NCI-H748 treated with DMSO at 0.1 percent for 48 hours (cell line): ENCODE data around the gene ACTL10.

Experiments used
- DNase-seq: peaks from one replicate; lab custom pipeline; 2025; lab: John Stamatoyannopoulos, UW

The ACTL10 gene

DNA sequence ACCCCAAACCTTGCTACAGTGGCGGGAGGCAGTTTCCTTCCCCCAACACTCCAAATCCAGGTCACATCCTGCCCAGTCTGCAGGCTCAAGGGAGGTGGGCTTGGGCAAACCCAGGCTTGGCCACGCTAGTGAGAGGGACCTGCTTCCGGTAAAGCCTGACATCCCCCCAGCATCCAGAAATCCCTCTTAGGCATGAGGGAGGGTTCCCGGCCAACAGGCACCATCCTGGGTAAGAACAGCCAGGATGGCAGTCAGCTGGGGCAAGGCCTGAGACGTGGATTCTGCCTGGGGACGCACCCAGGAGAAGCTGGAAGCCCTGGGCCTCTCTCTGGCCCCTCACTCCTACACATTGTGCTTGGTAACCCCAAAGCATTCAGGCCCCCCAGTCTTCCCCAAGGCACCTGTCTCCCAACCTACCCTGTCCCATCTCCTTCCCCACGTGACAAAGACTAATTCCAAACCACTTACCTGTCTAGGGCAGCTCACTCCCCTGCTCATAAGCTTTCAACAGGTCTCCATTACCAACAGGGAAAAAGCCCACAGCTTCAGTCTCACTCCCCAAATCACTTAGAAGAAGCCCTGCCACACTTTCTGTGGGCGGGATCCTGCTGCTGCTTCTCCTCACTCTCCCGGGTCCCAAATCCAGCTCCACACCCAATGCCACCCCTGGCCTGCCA is 2.5 kb upstream of the ACTL10 start:
- no peak for DNase-seq

DNA sequence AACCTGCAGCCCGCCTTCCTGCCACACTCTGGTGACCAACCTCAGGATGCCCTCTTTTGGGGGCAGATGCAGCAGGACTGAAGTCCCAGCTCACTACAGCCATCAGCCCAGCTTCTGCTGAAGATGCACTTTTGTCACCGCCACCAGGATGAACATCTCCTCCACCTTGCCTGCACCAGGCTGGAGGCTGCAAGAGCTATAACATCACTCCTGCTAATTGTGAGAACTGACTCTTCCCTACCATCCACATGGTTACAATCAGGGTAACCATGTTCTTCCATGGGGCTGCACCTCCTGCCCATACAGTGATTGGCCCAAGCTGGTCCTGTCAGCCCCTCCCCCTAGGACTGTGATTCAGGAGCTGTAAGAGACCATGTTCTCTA is 2.0 kb upstream of the ACTL10 start:
- DNase-seq: no peak

DNA sequence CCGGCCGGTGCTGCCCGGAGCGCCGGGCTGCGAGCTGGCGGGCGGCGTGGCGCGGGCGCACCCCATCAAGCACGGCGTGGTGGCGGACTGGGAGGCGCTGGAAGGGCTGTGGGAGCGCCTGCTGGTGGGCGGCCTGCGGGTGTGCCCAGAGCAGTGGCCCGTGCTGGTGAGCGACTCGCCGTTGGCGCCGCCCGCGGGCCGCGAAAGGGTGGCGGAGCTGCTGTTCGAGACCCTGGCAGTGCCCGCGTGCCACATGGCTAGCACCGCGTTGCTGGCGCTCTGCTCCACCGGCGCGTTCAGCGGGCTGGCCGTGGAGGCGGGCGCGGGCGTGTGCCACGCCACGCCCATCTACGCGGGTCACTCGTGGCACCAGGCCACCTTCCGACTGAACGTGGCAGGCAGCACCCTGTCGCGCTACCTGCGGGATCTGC is 517 bp downstream of the ACTL10 start:
- DNase-seq: no peak

DNA sequence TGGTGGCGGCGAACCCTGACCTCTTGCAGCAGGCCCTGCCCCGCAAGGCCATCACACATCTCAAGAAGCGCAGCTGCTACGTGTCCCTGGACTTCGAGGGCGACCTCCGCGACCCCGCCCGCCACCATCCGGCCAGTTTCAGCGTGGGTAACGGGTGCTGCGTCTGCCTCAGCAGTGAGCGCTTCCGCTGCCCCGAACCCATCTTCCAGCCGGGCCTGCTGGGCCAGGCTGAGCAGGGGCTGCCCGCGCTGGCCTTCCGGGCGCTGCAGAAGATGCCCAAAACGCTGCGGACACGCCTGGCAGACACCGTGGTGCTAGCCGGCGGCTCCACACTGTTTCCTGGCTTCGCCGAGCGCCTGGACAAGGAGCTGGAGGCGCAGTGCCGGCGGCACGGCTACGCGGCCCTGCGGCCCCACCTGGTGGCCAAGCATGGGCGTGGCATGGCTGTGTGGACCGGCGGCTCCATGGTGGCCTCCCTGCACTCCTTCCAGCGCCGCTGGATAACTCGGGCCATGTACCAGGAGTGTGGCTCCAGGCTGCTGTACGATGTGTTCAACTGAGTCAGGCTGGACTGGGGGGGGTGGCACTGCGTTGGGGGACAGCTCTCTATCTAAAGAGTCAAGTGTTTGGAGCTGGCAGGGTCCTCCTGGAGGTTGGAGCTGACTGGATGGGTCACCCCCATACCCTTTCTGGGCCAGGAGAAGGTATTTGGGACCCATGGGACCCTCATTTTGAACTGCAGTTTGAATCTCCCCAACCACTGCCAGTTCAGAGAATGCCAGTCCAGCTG is 1.1 kb downstream of the ACTL10 start:
- peak; percentile 50 for DNase-seq

DNA sequence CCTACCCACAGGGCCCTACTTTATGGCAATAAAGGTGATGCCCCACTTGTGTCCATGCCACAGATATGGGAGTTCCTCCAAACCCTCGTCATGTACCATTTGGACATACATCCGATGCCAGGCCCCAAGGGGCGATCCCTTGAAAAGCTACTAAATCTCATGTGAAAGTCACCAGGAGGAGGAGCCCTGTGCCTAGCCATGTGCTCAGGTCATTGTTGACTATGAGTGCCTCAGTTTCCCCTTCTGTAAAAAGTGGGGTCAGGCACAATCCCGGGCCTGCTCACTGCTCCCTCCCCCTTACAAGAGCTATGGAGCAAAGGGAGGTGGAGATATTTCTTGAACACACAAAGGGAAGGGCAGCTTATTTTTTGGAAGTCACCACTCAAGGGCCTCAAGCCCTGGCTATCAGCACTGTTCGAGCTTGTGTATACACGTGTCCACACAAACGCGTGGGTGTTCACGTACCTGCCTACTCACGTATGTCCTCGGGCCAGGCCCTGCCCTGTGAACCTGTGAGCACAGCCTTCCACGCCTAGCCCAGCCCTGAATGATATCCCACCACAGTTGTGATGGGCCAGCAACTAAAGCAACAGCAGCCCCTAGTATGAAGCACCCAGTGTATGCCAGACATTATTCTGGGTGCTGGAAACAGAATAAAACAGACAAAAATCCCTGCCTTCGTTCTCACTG is 1.9 kb downstream of the ACTL10 start:
- DNase-seq: no peak

DNA sequence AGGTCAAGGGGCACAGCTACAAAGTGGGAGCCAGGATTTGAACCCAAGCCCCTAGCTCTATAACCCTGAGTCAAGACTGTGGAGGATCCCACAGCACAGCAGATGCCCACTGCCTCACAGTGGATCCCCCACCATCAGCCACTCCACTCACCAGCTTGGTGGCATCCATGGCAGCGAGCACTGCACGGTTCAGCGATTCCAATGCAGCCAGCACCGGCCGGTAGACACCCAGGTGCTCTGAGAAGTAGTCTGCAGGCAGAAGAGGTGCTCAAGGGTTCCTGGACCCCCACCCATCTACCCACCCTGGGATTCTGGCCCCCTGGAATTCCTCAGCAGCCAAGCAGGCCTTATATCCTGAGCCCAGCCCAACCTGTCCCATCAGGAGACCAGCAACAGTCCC is 2.5 kb downstream of the ACTL10 start:
- DNase-seq: no peak

DNA sequence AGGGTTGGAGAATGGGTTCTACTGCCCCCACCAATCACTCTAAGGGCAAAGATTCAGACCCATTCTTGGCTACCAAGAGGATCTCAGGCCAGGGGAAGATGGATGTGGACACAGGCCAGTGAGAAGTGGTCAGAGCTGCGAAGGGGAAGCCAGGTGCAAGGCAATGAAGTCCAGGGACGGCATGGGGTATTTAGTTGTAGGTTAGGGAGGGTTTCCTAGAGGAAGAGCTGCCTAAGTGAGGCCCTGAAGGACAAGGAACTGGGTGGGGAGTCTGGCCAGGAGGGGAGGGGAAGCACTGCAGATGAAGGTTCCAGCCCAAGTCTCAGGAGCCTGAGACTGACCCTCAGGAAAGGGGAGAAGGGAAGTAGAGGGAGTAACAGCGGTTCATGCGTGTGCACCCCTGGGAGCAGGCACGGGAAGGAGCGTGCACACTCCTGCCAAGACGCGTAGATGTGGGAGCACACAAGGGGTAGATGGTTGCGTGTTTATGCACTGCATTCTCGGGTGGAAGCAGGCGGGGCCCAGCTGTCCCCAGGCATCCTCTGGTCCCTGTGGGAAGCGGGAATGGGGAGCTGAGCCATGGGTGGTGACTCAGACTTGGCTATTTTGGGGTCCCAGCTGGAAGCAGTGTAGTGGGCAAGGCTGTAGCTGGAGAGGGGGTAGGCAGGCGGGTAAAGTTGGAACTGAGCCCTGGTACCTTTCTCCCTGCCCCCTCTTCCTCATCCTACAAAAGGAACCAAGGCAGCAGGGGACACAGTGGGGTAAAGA is 3.3 kb downstream of the ACTL10 start:
- DNase-seq: no peak

DNA sequence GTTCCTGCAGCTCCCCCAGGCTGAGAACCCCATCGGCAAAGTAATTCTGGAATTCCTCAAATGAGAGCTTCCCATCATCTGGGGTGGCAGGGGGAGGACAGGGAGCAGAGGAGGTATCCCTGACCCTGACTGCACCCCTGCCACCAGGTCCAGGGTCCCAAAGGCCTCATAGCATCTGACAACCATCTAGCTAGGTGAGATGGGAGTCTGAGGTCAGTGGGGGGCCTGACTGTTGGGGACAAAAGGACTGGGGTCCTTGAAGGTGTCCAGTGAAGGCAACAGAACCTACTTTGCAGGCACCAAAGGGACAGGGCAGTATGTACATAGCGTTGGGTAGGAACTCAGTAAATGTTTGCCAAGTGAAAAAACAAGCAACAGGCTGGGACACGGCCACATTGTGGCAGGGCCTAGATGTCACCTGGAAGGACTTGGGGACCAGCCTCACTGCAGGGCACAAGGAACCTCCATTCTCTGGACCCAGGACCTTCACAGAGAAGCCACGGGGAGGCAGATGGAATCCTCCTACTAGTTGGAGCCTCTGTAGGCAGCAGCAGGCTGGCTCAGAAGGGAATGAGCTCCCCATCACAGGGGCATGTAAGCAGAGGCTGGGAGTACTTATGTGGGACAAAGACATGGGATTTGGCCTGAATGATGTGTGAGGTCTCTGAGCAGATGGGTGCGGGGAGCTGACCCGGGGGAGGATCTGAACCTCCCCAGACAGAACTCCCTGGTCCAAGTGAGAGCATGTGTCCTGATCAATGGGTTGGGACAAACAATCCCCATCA is 4.2 kb downstream of the ACTL10 start:
- DNase-seq: no peak

DNA sequence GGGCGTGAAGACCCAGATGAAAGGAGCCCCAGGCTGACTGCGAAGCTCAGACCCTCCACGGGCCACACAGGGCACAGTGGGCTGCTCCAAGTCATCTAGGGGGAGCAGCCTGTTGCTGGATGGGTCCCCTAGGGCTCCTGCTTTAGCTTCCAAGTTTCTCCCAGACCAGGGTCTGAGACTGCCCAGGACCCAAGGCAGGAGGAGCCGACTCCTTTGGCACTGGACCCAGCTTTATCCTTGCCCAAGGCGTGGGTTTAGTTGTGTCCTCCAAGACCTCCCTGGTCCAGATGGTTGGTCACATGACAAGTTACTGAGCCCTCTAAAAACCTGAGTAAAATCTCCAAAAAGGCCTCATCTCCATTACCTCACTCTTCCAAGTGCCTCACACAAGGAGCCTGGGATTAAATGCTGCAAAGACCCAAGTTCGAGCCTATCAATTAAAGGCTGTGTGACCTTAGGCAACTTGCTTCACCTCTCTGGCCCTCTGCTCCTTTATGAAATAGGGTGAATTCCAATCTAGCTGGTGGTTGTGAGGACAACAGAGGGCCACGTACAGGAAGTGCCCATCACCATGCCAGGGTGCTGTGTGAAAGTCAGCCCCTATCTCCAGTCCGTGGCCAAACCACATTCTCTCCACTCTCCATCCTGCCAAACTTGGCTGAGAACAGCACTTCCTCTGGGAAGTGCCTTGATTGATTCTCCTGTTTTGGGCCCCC is 5.0 kb downstream of the ACTL10 start:
- DNase-seq: no peak

DNA sequence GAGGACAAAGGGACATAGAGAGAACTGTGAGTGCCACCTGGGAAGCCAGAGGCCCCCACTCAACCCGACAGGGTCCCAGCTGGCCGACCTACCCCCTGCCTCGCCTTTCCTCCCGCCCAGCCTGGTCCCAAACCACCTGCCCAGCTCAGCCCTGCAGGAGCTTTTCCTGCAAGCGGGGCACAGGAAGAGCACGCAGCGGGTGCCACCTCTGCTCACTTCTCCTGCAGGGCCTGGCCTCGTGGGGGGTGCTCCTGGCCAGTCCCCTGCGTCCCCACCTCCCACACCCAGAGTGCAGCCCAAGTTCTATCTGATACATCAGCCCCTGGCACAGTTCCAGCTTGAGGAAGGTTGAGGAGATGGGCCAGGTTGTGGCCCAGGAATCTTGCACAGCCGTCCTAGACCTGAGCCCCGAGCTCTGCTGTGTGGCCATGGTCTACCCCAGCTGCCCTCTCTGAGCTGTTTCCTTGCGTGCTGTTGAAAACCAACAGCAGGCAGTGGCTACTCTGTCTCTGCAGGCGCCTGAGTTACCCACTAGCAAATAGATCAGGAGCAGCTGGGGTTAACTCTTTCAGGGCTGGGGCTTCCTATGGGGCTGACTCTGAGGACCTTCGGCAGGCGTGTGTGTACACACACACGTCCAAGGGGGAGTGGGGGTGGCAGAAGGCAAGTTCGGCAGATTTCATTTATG is 5.8 kb downstream of the ACTL10 start:
- DNase-seq: no peak

DNA sequence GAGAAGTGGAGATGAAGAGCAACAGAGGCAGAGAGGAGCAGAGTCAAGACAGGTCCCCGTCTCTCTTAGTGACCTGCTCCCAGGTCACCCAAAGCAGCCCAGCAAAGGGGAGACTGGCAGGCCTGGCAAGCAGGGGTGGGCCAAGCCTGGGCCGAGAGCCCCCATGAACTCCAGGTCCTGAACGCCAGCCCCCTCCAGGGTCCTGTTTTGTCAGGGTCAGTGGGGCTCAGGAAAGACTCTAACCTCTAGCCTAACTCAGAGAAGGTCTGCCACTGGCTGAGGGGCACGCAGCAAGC is 6.3 kb downstream of the ACTL10 start:
- no peak for DNase-seq

DNA sequence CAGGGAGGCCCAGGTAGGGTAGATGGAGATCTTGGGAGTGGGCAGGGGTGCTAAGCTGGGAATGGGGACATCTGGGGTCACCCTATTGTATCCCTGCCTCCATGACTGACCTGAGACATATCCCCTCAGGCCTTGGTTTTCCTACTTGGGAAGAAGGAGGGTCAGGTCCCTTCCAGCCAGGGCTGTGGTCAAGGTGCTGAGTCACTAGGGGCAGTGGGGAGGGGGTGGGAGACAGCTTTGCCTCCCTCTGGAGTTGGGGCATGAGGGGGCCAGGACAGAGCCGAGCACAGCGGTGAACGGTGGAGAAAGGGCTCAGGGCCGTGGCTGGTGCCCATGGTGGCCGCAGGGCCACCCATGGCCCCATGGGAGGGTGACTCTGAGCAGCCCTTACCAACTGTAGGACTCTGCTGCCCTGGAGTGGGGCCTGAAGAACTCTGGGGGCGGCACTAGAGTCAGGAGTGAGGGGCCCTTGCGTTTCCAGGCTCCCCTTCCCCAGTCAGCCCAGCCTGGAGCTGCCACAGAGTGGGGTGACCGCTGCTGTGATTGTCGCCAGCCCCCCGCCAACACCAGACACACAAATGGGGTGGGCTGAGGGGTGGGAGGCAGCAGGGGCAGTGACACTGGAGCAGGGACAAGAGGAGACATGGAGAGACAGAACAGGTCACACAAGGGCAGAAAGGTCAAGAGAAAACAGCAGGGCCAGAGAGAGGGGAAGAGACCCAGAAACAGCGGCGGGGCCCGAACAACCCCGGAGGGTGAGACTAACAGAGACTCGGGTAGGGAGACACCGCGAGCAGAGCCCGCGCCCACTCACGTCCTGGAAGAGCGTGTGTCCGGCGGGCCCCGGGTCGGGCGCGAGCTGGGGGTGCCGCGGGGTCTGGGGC is 6.9 kb downstream of the ACTL10 start:
- no peak for DNase-seq

DNA sequence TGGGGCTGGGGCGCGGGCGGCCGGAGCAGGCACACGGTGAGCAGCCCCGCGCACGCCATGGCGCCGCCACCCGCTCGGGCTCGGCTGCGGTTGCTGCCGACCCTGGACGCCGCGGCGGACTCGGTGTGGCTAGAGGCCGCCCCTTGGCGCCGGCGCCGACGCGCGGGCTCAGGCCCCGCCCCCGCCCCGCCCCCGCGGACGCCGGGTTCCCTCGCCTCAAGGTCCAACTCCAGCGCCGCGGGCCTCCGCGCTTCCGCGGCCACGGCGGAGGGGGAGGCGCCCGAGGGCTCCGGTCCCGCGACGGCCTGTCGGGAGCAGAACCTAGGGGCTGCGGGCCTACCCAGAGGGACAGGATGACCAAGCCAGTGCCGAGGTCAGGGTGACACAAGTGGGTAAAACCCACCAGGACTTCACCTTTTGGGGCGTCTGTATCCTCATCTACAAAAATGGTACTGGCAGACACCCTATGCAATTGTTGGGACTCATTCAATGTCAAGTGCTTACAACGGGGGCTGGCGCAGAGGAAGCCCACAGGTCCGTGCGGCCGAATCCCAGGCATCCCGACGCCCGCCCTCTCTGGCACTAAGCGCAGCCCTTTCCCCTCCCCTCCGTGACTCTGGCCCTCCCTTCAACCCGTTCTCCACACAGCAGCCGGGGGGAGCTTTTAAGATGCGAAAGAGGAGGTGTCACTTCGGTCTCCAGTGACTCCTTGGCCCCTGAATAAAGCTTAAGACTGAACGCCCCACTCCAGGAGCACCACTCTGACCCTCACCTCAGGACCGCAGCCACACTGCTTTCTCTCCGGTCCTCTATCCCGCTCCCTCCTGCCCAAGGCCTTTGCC is 7.8 kb downstream of the ACTL10 start, which contains the start of gene NECAB3:
Gene NECAB3, minus strand, starts transcription at position 135 of the 842 bp plus-strand sequence. Its CDS starts 76 bp downstream, at position 59.
- peak; percentile 34 for DNase-seq

DNA sequence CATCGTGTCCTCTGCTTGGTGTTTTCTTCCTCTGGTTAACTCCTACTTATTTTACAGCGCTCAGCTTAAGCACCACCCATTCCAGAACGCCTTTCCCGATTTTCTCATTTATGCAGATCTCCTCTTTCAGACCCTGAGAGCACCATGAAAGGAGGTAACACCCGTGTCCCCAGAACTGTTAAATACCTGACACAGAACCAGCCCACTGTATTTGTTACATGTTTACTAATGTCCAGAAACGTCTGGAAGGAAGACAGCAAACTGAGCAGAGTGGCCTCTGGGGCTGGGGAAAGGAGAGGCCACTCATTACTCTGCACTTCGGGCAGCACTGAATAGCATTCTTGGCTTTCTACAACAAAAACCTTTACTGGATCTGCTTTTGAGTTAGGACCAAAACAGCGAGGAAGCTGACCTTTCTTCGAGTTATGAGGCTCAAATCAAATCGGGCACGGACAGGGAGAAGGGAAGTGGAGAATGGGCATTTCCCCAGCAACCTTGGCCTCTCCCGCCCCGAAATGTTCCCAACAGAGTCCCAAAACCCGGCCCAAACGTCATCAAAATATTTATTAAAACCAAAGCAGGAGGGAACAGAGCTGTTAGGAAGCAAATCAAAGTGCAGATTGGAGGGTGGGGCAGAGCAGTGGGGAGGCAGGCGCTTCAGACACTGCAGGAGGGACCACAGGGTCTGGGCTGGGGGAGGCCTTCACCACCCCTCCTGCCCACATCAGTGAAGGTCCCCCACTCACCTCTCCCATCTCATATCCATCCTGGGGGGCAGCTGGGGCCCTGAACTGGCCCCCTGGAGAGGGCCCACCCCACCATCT is 8.6 kb downstream of the ACTL10 start:
- DNase-seq: no peak

DNA sequence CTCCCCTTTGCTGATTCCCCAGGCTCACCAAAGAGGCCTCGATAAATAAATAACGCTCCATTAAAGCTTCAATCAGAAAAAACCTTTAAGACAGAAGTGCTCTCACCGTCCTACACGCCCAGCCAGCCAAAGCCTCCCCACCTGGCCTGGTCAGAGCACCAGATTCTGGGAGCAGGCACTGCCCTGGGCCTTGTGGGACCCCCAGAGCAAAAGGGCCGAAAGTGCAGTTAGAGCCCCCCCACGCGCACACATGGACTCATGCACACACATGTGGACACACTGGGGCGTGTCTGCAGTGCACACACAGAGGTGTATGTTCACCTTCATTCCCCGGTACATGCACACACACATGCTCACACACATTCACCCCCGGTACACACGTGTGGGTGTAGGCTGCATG is 9.4 kb downstream of the ACTL10 start:
- DNase-seq: no peak

DNA sequence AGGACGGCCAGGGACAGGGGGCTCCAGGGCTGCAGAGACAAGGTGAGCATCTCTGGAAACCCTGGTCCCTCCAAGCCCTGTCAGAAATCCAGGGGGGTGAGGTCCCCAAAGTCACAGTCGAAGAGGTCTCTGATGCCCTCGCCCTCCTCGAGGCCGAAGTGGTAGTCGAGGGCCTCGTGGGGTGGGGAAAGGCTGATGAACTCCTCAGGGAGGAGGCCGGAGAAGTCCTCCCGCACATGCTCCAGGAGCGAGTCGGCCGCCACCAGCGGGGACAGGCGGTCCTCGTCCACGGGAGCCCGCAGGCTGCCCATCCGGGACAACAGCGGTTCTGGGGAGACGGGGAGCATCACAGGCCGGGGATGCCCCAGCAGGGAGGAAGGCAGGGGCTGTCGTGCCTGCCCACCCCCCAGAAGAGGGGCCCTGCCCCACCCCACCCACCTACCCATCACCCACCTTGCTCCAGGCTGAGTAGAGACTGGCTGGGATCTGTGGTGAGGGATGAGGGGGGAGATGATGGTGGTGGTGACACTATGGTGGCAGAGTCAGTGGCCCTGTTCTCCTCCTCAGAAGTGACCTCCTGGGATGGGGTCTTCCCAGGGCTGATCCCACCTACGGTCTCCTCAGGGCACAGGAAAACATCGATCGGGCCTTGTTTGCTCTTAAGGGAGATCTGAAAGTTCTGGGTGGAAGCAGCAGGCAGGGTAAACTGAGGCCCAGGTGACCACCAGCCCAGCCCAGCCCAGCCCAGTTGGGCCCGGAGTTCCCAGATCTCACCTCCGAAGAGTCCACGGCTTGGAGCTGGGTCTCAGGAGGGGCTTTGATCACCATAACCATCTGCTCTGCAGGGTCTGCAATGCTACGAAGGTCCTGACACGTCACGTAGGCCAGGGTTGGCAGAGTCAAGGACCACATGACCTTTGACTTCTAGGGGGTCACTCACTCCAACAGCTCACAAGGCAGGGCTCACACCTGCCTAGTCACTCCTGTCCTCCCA is 10.2 kb downstream of the ACTL10 start:
- no peak for DNase-seq
